Muscle of leg (tissue), 9 donors: ENCODE results near the gene TRIO. TPM values are rescaled to one million over a fixed set of nuclear protein-coding genes. Genes with fewer than 3 reads are reported as not detected.

ENCODE experiments used
- polyA plus RNA-seq, 8 donors: library from polyadenylated mRNA; unstranded; fragments of 120-200 nt; gene quantifications; one replicate each; pipeline versions ENCODE4 v1.2.1 to v1.2.3, GENCODE V29; 2013; ENCODE audit warnings: inconsistent platforms in 1 of 8, low replicate concordance in 1 of 8; ENCODE audit not compliant: insufficient read length in 8 of 8, insufficient read depth in 1 of 8
- total RNA-seq: library from RNA; stranded (reverse); fragments of 120-200 nt; gene quantifications from one replicate; pipeline ENCODE4 v1.2.4, GENCODE V29; 2013

Gene TRIO
- total and polyA plus RNA-seq, 9 donors = 124 to 219 (median 168) TPM

Other genes starting within 250 kb of the TRIO start
- gene DNAH5, start 198.7 kb upstream of the TRIO start, total RNA-seq = 1.7 TPM
- under 1 TPM; 0.35 to 0.61 (median 0.51) TPM for gene DNAH5, start 198.7 kb upstream of the TRIO start, polyA plus RNA-seq